Measurements from ENCODE around the gene SPIC.

Gene SPIC

DNA sequence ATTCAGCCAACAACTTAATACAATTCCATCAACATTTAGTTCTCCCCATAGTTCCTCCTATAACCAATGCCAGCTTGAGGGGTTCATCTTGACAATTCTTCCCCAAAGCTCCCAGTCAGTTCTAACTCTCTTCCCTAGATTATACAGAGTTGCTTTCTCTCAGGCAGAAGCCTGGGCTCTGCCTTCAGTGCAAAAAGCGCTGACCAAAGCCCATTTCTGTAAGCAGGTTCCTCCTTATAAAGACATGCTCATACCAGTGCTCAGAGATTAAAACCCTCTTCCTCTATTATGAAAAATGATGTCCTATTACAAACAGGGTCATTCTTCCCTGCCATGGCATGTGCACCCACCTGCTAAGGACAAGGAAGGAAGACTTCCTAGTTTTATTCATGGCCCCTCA is 16.2 kb downstream of the SPIC start:
- Histone ChIP-seq H4K12ac (ENCODE audit: low read depth, low read length) (no peak overlapping the region), H3K9me3 (ENCODE audit: insufficient read depth, low read depth, low read length) (no peaks in the 10 kb centered on the region), H3K27me3 (ENCODE audit: insufficient read depth, low read length) (no peaks in the 10 kb centered on the region), H3K9ac (ENCODE audit: low read length) (no peak overlapping the region), H2AK5ac (ENCODE audit: low read length) (no peak overlapping the region), H3K18ac (ENCODE audit: low read length) (no peak overlapping the region), H3K4me3 (ENCODE audit: low read depth, low read length) (no peak overlapping the region), H4K8ac (ENCODE audit: low read depth, low read length) (no peak overlapping the region), H3K4ac (ENCODE audit: low read depth, low read length) (no peak overlapping the region), H3K23ac (ENCODE audit: low read length) (no peak overlapping the region), H3K27ac (ENCODE audit: low read depth, low read length) (no peak overlapping the region), H2BK120ac (ENCODE audit: insufficient read depth, low read length, poor library complexity) (no peak overlapping the region), H3K14ac (ENCODE audit: low read length) (no peak overlapping the region), H3K79me2 (ENCODE audit: control insufficient read depth, insufficient read depth, low read length, poor library complexity) (no peaks in the 10 kb centered on the region), H2BK12ac (ENCODE audit: low read length) (no peak overlapping the region), H3K4me1 (ENCODE audit: control insufficient read depth in 1 of 2, insufficient read depth in 2 of 2, low read length in 2 of 2) (no peaks in the 10 kb centered on the region), H3K4me2 (ENCODE audit: low read length) (no peak overlapping the region), H3K36me3 (ENCODE audit: control insufficient read depth in 1 of 2, insufficient read depth in 2 of 2, low read length in 2 of 2) (no peaks in the 10 kb centered on the region), H4K91ac (ENCODE audit: low read depth, low read length) (no peak overlapping the region), H2AFZ (ENCODE audit: insufficient read depth, low read length, poor library complexity) (no peak overlapping the region), H2BK5ac (ENCODE audit: low read depth, low read length, poor library complexity) (no peak overlapping the region), H3K79me1 (ENCODE audit: low read length) (no peaks in the 10 kb centered on the region)
- DNase-seq: no peak
- no CpG with 5 or more reads among the region's 1 CpG for WGBS (ENCODE audit: extremely low coverage, insufficient coverage, insufficient read length)

DNA sequence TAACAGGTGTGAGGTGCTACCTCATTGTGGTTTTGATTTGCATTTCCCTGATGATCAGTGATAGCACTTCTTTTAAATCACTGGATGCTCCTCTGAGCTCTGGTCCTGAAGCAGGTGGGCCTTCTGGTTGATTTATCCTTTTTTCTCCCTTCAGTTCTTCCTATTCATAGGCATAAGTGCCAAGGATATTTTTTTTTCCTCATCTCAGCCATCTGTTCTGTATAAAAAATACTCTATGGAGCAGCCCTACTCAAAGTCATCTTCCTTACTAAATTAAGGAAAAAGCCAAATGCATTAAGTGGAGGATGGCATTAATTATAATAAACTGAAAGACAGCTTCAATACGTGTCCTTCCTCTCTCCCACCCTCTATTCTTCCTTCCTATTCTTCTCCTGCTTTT is 18.4 kb downstream of the SPIC start:
- H4K91ac ChIP-seq (ENCODE audit: low read depth, low read length): no peak overlapping the region
- H3K27me3 ChIP-seq (ENCODE audit: insufficient read depth, low read length): no peaks in the 10 kb centered on the region
- WGBS (ENCODE audit: extremely low coverage, insufficient coverage, insufficient read length): no CpG with 5 or more reads among the region's 1 CpG

DNA sequence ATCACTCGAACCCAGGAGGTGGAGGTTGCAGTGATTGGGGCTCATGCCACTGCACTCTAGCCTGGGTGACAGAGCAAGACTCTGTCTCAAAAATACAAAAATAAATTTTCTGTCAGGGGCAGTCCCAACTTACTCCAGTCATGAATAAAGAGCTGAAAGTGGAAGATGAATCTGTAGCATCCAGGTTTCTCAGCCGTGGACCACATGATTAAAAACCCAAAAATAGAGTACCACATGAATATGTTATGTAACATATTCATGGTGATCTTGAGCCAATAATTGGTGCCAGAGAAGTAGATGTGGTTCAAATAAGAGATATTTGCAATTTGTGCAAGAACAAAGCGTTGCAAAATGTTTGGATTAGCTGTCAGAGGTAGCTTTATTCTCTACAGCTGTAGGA is 23.1 kb downstream of the SPIC start:
- Histone ChIP-seq H3K4me1 (ENCODE audit: control insufficient read depth in 1 of 2, insufficient read depth in 2 of 2, low read length in 2 of 2) (no peaks in the 10 kb centered on the region), H4K91ac (ENCODE audit: low read depth, low read length) (no peak overlapping the region), H2AK5ac (ENCODE audit: low read length) (no peak overlapping the region), H3K9me3 (ENCODE audit: insufficient read depth, low read depth, low read length) (no peaks in the 10 kb centered on the region), H2BK5ac (ENCODE audit: low read depth, low read length, poor library complexity) (no peak overlapping the region), H3K36me3 (ENCODE audit: control insufficient read depth in 1 of 2, insufficient read depth in 2 of 2, low read length in 2 of 2) (no peaks in the 10 kb centered on the region), H3K14ac (ENCODE audit: low read length) (no peak overlapping the region), H4K8ac (ENCODE audit: low read depth, low read length) (no peak overlapping the region), H3K23ac (ENCODE audit: low read length) (no peak overlapping the region), H3K9ac (ENCODE audit: low read length) (no peak overlapping the region), H3K79me1 (ENCODE audit: low read length) (no peaks in the 10 kb centered on the region), H3K18ac (ENCODE audit: low read length) (no peak overlapping the region), H3K79me2 (ENCODE audit: control insufficient read depth, insufficient read depth, low read length, poor library complexity) (no peaks in the 10 kb centered on the region), H2BK120ac (ENCODE audit: insufficient read depth, low read length, poor library complexity) (no peak overlapping the region), H4K12ac (ENCODE audit: low read depth, low read length) (no peak overlapping the region), H3K27ac (ENCODE audit: low read depth, low read length) (no peak overlapping the region), H2BK12ac (ENCODE audit: low read length) (no peak overlapping the region), H3K4me2 (ENCODE audit: low read length) (no peak overlapping the region), H3K27me3 (ENCODE audit: insufficient read depth, low read length) (no peaks in the 10 kb centered on the region), H3K4ac (ENCODE audit: low read depth, low read length) (no peak overlapping the region), H2AFZ (ENCODE audit: insufficient read depth, low read length, poor library complexity) (no peak overlapping the region), H3K4me3 (ENCODE audit: low read depth, low read length) (no peak overlapping the region)
- DNase-seq: no peak
- WGBS (ENCODE audit: extremely low coverage, insufficient coverage, insufficient read length): no CpG with 5 or more reads among the region's 3 CpGs

More for the DNA sequence above, 18.4 kb downstream of the SPIC start:
- Histone ChIP-seq H2AK5ac (ENCODE audit: low read length) (no peak overlapping the region), H3K18ac (ENCODE audit: low read length) (no peak overlapping the region), H4K8ac (ENCODE audit: low read depth, low read length) (no peak overlapping the region), H3K9ac (ENCODE audit: low read length) (no peak overlapping the region), H3K27ac (ENCODE audit: low read depth, low read length) (no peak overlapping the region), H3K4ac (ENCODE audit: low read depth, low read length) (no peak overlapping the region), H3K79me2 (ENCODE audit: control insufficient read depth, insufficient read depth, low read length, poor library complexity) (no peaks in the 10 kb centered on the region), H2AFZ (ENCODE audit: insufficient read depth, low read length, poor library complexity) (no peak overlapping the region), H3K4me2 (ENCODE audit: low read length) (no peak overlapping the region), H3K79me1 (ENCODE audit: low read length) (no peaks in the 10 kb centered on the region), H2BK12ac (ENCODE audit: low read length) (no peak overlapping the region), H3K4me3 (ENCODE audit: low read depth, low read length) (no peak overlapping the region), H2BK120ac (ENCODE audit: insufficient read depth, low read length, poor library complexity) (no peak overlapping the region), H2BK5ac (ENCODE audit: low read depth, low read length, poor library complexity) (no peak overlapping the region), H3K9me3 (ENCODE audit: insufficient read depth, low read depth, low read length) (no peaks in the 10 kb centered on the region), H3K23ac (ENCODE audit: low read length) (no peak overlapping the region), H4K12ac (ENCODE audit: low read depth, low read length) (no peak overlapping the region), H3K14ac (ENCODE audit: low read length) (no peak overlapping the region), H3K4me1 (ENCODE audit: control insufficient read depth in 1 of 2, insufficient read depth in 2 of 2, low read length in 2 of 2) (no peaks in the 10 kb centered on the region), H3K36me3 (ENCODE audit: control insufficient read depth in 1 of 2, insufficient read depth in 2 of 2, low read length in 2 of 2) (no peaks in the 10 kb centered on the region)
- DNase-seq: no peak

DNA sequence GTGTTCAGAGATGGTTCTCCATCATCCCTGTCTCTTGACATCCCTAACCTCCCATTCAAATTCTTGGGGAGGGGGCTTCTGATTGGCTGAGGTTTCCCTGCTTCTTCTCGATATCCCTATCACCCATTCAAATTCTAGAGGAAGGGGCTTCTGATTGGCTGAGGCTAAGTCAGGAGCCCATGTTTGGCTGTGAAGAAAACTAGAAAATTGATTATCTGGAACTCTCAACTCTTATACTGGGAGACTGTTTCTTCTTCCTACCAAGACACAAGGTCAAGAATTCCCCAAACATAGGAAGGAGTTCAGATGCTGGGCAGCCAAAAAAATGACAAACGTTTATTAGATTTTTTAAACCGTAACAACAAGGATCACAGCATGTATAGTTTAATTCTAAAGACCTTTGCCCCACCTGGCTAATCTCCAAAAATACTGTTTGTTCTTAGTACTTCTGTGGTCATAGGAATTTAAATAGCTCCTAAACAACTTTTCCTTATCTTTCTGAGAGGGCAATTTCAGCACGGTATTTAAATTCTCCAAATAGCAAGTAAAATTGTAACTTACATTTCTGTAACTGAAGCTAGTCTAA is 26.4 kb downstream of the SPIC start:
- no CpG with 5 or more reads among the region's 4 CpGs for WGBS (ENCODE audit: extremely low coverage, insufficient coverage, insufficient read length)

More for the DNA sequence above, 26.4 kb downstream of the SPIC start:
- H3K79me1 ChIP-seq (ENCODE audit: low read length): no peaks in the 10 kb centered on the region
- no peak overlapping the region for H2BK5ac ChIP-seq (ENCODE audit: low read depth, low read length, poor library complexity)
- no peak overlapping the region for H3K27ac ChIP-seq (ENCODE audit: low read depth, low read length)
- H2AFZ ChIP-seq (ENCODE audit: insufficient read depth, low read length, poor library complexity): no peak overlapping the region
- H3K4me2 ChIP-seq (ENCODE audit: low read length): no peak overlapping the region
- peaks cover 2% of the 10 kb centered on the region for H3K9me3 ChIP-seq (ENCODE audit: insufficient read depth, low read depth, low read length)
- no peaks in the 10 kb centered on the region for H3K79me2 ChIP-seq (ENCODE audit: control insufficient read depth, insufficient read depth, low read length, poor library complexity)
- no peak overlapping the region for H3K4ac ChIP-seq (ENCODE audit: low read depth, low read length)
- no peak overlapping the region for H3K23ac ChIP-seq (ENCODE audit: low read length)
- H3K36me3 ChIP-seq (ENCODE audit: control insufficient read depth in 1 of 2, insufficient read depth in 2 of 2, low read length in 2 of 2): no peaks in the 10 kb centered on the region
- H3K14ac ChIP-seq (ENCODE audit: low read length): no peak overlapping the region
- peak; percentile 52 to 94 for DNase-seq
- no peaks in the 10 kb centered on the region for H3K27me3 ChIP-seq (ENCODE audit: insufficient read depth, low read length)
- no peak overlapping the region for H4K8ac ChIP-seq (ENCODE audit: low read depth, low read length)
- no peak overlapping the region for H2BK12ac ChIP-seq (ENCODE audit: low read length)
- H2AK5ac ChIP-seq (ENCODE audit: low read length): no peak overlapping the region
- H2BK120ac ChIP-seq (ENCODE audit: insufficient read depth, low read length, poor library complexity): no peak overlapping the region
- no peak overlapping the region for H4K12ac ChIP-seq (ENCODE audit: low read depth, low read length)
- H3K18ac ChIP-seq (ENCODE audit: low read length): no peak overlapping the region
- H3K4me3 ChIP-seq (ENCODE audit: low read depth, low read length): no peak overlapping the region
- H3K4me1 ChIP-seq (ENCODE audit: control insufficient read depth in 1 of 2, insufficient read depth in 2 of 2, low read length in 2 of 2): no peaks in the 10 kb centered on the region
- no peak overlapping the region for H3K9ac ChIP-seq (ENCODE audit: low read length)
- H4K91ac ChIP-seq (ENCODE audit: low read depth, low read length): no peak overlapping the region

Data from trophoblast cell (in vitro differentiated cells and primary cell).